CD4-positive, alpha-beta T cell treated with Interleukin-10 for 1 hour (primary cell): ENCODE measurements around the gene OR5D13.

Experiments used
- DNase-seq: peaks from one replicate; pipeline ENCODE4 v3.0.0-alpha.2; 2020

Gene OR5D13

GRCh38 chr11:55773138-55773537 lies at the start of gene OR5D13:
OR5D13 (plus strand) TSS chr11:55773438; CDS start chr11:55773438, 0 bp downstream.
- no peak for DNase-seq

GRCh38 chr11:55726715-55727324 lies 46.4 kb upstream of the OR5D13 start:
- DNase-seq = no peak

GRCh38 chr11:55732936-55733335 lies 40.3 kb upstream of the OR5D13 start:
- DNase-seq = no peak

GRCh38 chr11:55791606-55792005 lies 18.4 kb downstream of the OR5D13 start:
- DNase-seq = no peak

- no peak for DNase-seq
Observed at GRCh38 chr11:55793321-55793720, 20.1 kb downstream of the OR5D13 start.

- DNase-seq = no peak
Observed at GRCh38 chr11:55795256-55795655, 22.0 kb downstream of the OR5D13 start, which contains the start of gene OR5D14. OR5D14 (plus strand) TSS chr11:55795556; CDS start chr11:55795556, 0 bp downstream.

- no peak for DNase-seq
Observed at GRCh38 chr11:55806248-55806647, 33.0 kb downstream of the OR5D13 start.

- DNase-seq = no peak
Observed at GRCh38 chr11:55811067-55811466, 37.8 kb downstream of the OR5D13 start, which contains the start of gene OR5L1. OR5L1 (plus strand) TSS chr11:55811367; CDS start chr11:55811467, 100 bp downstream.

- no peak for DNase-seq
Observed at GRCh38 chr11:55819330-55819729, 46.1 kb downstream of the OR5D13 start, which contains the start of gene OR5D18. OR5D18 (plus strand) TSS chr11:55819630; CDS start chr11:55819630, 0 bp downstream.
